OCI-LY1 (cell line): ENCODE data around the gene NCAPG.
"Not testable (repeated sequence)": the region's sequence is repeated elsewhere in the genome, so short reads cannot be mapped to it uniquely, and the experiment has no call there.

Experiments
- EZH2 ChIP-seq: fragments of 200-600 bp; sonication (generic), shearing (Covaris generic); IDR thresholded peaks from 2 replicates; pipeline ENCODE4 v1.8.0; 2017; ENCODE audit warnings: borderline replicate concordance, mixed run types, mild to moderate bottlenecking, antibody characterized with exemption, low read length, moderate library complexity, mixed read lengths
- TF ChIP-seq, protein P1 (sequence below): fragments of 200-600 bp; sonication (generic), shearing (Covaris generic); IDR thresholded peaks from 2 replicates; pipeline ENCODE4 v1.5.1; 2017; ENCODE audit warnings: mild to moderate bottlenecking, antibody characterized with exemption, low read length, moderate library complexity, mixed read lengths

DNA sequence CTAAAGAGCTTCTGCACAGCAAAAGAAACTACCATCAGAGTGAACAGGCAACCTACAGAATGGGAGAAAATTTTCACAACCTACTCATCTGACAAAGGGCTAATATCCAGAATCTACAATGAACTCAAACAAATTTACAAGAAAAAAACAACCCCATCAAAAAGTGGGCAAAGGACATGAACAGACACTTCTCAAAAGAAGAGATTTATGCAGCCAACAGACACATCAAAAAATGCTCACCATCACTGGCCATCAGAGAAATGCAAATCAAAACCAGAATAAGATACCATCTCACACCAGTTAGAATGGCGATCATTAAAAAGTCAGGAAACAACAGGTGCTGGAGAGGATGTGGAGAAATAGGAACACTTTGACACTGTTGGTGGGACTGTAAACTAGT is 39.5 kb downstream of the NCAPG start:
- TF ChIP-seq, protein P1, sequence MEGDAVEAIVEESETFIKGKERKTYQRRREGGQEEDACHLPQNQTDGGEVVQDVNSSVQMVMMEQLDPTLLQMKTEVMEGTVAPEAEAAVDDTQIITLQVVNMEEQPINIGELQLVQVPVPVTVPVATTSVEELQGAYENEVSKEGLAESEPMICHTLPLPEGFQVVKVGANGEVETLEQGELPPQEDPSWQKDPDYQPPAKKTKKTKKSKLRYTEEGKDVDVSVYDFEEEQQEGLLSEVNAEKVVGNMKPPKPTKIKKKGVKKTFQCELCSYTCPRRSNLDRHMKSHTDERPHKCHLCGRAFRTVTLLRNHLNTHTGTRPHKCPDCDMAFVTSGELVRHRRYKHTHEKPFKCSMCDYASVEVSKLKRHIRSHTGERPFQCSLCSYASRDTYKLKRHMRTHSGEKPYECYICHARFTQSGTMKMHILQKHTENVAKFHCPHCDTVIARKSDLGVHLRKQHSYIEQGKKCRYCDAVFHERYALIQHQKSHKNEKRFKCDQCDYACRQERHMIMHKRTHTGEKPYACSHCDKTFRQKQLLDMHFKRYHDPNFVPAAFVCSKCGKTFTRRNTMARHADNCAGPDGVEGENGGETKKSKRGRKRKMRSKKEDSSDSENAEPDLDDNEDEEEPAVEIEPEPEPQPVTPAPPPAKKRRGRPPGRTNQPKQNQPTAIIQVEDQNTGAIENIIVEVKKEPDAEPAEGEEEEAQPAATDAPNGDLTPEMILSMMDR = not testable (repeated sequence)
- TF ChIP-seq EZH2 = not testable (repeated sequence)
